ENCODE results near the gene DZANK1.

GRCh38 chr20:18496042-18496441, 29.2 kb upstream of the DZANK1 start:
- TF ChIP-seq CTCF (IDR thresholded peaks at IDR 0.05; ENCODE audit: poor library complexity, severe bottlenecking): no peak
- TF ChIP-seq POLR2AphosphoS5 (IDR thresholded peaks at IDR 0.05): no peak
- TF ChIP-seq EZH2 (IDR thresholded peaks at IDR 0.05; ENCODE audit: borderline replicate concordance, insufficient read depth, low read length, poor library complexity, severe bottlenecking): no peak
- TF ChIP-seq REST (IDR thresholded peaks at IDR 0.05; ENCODE audit: borderline replicate concordance): no peak
- no peak for TF ChIP-seq SMC3 (conservative IDR thresholded peaks at IDR 0.05; ENCODE audit: poor library complexity)
- no peak for TF ChIP-seq EP300 (conservative IDR thresholded peaks at IDR 0.05; ENCODE audit: poor library complexity, severe bottlenecking)
